ENCODE results near the gene TDRD15.

DNA sequence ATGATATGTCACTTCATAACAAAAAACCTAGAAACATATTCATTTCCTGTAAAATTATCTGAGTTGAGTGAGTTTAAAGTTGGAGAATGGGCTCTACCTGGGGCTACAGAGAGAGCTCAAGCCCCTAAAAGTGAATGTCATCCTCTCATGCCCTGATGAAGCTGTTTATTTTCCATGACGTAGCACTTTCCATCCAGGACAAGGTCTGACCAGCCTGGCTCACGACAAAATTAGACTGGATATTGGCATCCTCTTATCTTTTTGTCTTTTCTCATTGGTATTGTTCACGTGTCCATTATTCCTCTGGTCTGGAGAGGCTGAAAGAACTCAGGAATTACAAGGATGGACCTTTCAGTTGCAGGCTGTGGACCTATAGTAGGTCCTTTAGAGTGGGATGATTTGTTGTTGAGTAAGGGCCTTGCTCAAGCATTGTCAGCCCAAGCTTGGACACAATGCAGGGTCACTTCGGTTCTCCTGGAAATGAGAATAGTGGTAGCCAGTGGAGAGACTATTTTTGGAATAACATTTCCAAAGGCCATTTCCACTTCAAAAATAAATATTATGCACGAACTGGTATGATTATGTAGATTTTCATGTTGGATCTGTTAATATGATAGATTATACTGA lies 24.4 kb upstream of the TDRD15 start:
- no peak for TF ChIP-seq RAD21 (IDR thresholded peaks at IDR 0.05; ENCODE audit: low read length)
- TF ChIP-seq, protein P1, sequence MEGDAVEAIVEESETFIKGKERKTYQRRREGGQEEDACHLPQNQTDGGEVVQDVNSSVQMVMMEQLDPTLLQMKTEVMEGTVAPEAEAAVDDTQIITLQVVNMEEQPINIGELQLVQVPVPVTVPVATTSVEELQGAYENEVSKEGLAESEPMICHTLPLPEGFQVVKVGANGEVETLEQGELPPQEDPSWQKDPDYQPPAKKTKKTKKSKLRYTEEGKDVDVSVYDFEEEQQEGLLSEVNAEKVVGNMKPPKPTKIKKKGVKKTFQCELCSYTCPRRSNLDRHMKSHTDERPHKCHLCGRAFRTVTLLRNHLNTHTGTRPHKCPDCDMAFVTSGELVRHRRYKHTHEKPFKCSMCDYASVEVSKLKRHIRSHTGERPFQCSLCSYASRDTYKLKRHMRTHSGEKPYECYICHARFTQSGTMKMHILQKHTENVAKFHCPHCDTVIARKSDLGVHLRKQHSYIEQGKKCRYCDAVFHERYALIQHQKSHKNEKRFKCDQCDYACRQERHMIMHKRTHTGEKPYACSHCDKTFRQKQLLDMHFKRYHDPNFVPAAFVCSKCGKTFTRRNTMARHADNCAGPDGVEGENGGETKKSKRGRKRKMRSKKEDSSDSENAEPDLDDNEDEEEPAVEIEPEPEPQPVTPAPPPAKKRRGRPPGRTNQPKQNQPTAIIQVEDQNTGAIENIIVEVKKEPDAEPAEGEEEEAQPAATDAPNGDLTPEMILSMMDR (conservative IDR thresholded peaks at IDR 0.05; ENCODE audit: low read depth, low read length), result no peak
